Nephron progenitor cell (in vitro differentiated cells): ENCODE data around the gene MUC3A.

Experiments
- DNase-seq: peaks from one replicate; pipeline ENCODE4 v3.0.0; 2021
- H3K27ac Mint-ChIP-seq: 2 replicates; pipeline ENCODE4 v1.8.0; 2021; ENCODE audit warnings: mild to moderate bottlenecking, moderate library complexity, mixed read lengths
- H3K27me3 Mint-ChIP-seq: 2 replicates; pipeline ENCODE4 v1.8.0; 2021; ENCODE audit warnings: mild to moderate bottlenecking, low read depth, mixed read lengths; ENCODE audit not compliant: poor library complexity
- H3K36me3 Mint-ChIP-seq: 2 replicates; pipeline ENCODE4 v1.8.0; 2021; ENCODE audit warnings: low read depth, mixed read lengths
- H3K4me1 Mint-ChIP-seq: 2 replicates; pipeline ENCODE4 v1.8.0; 2021; ENCODE audit warnings: mixed read lengths
- H3K4me3 Mint-ChIP-seq: 2 replicates; pipeline ENCODE4 v1.8.0; 2021; ENCODE audit warnings: mild to moderate bottlenecking, moderate library complexity, mixed read lengths
- H3K9me3 Mint-ChIP-seq: 2 replicates; pipeline ENCODE4 v1.8.0; 2021; ENCODE audit warnings: mild to moderate bottlenecking, moderate library complexity, mixed read lengths
- CTCF ChIP-seq: fragments of 200-600 bp; sonication (generic); IDR thresholded peaks from 2 replicates; pipeline ENCODE4 v1.5.0; 2021; ENCODE audit warnings: antibody characterized with exemption

MUC3A gene

GRCh38 chr7:100964630-100965029, 15.3 kb downstream of the MUC3A start:
- Mint-ChIP-seq H3K9me3 (no peaks in the 10 kb centered on the region), H3K27ac (no peak overlapping the region), H3K4me1 (peaks cover 35% of the 10 kb centered on the region), H3K4me3 (no peak overlapping the region), H3K36me3 (no peaks in the 10 kb centered on the region), H3K27me3 (peaks cover 75% of the 10 kb centered on the region)
- TF ChIP-seq CTCF: no peak
- DNase-seq: no peak

GRCh38 chr7:100965045-100965722, 15.8 kb downstream of the MUC3A start:
- Mint-ChIP-seq H3K4me1 (peaks cover 35% of the 10 kb centered on the region), H3K27me3 (peaks cover 80% of the 10 kb centered on the region), H3K9me3 (no peaks in the 10 kb centered on the region), H3K36me3 (no peaks in the 10 kb centered on the region), H3K4me3 (peak overlapping the region; percentile 71), H3K27ac (no peak overlapping the region)
- DNase-seq: no peak
- no peak for TF ChIP-seq CTCF

GRCh38 chr7:100965723-100966541, 16.6 kb downstream of the MUC3A start:
- peak; percentile 100 for DNase-seq
- H3K27me3 Mint-ChIP-seq: peaks cover 87% of the 10 kb centered on the region
- H3K36me3 Mint-ChIP-seq: no peaks in the 10 kb centered on the region
- peak overlapping the region; percentile 71 for H3K4me3 Mint-ChIP-seq
- TF ChIP-seq CTCF: peak; percentile 80
- H3K4me1 Mint-ChIP-seq: peaks cover 35% of the 10 kb centered on the region
- no peaks in the 10 kb centered on the region for H3K9me3 Mint-ChIP-seq
- H3K27ac Mint-ChIP-seq: no peak overlapping the region

GRCh38 chr7:100966542-100967291, 17.4 kb downstream of the MUC3A start:
- Mint-ChIP-seq H3K36me3 (no peaks in the 10 kb centered on the region), H3K4me1 (peaks cover 35% of the 10 kb centered on the region), H3K9me3 (no peaks in the 10 kb centered on the region), H3K27me3 (peaks cover 95% of the 10 kb centered on the region), H3K4me3 (peak overlapping the region; percentile 57), H3K27ac (no peak overlapping the region)
- TF ChIP-seq CTCF: no peak
- no peak for DNase-seq

GRCh38 chr7:100967292-100967863, 18.0 kb downstream of the MUC3A start:
- DNase-seq: no peak
- Mint-ChIP-seq H3K4me3 (peak overlapping the region; percentile 43), H3K4me1 (peaks cover 35% of the 10 kb centered on the region), H3K36me3 (no peaks in the 10 kb centered on the region), H3K27me3 (peaks cover 99% of the 10 kb centered on the region), H3K27ac (no peak overlapping the region), H3K9me3 (no peaks in the 10 kb centered on the region)
- TF ChIP-seq CTCF: no peak
